Measurements from ENCODE around the gene DRD2.

The DRD2 gene

DNA sequence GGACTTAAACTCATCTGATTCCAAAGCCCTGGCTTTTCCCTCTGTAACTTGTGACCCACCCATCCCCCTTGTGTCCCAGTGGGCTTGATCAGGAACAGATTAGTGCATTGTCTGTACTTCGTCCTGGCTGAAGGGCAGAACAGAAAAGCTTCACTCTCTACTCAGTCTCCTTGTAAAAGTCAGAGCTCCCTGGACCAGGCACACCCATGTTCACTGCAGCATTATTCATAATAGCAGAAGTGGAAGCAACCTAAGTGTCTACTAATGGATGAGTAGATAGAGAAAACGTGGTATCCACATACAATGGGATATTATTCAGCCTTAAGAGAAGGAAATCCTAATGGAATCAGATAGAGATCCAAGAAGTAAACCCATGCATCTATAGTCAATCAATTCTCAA, 20.7 kb downstream of the DRD2 start:
- no peak overlapping the region for H3K4me2 ChIP-seq
- no peak overlapping the region for H3K4me3 ChIP-seq (IDR thresholded peaks at IDR 0.05; ENCODE audit: insufficient read depth, low read depth, low read length)
- TF ChIP-seq, protein P1, sequence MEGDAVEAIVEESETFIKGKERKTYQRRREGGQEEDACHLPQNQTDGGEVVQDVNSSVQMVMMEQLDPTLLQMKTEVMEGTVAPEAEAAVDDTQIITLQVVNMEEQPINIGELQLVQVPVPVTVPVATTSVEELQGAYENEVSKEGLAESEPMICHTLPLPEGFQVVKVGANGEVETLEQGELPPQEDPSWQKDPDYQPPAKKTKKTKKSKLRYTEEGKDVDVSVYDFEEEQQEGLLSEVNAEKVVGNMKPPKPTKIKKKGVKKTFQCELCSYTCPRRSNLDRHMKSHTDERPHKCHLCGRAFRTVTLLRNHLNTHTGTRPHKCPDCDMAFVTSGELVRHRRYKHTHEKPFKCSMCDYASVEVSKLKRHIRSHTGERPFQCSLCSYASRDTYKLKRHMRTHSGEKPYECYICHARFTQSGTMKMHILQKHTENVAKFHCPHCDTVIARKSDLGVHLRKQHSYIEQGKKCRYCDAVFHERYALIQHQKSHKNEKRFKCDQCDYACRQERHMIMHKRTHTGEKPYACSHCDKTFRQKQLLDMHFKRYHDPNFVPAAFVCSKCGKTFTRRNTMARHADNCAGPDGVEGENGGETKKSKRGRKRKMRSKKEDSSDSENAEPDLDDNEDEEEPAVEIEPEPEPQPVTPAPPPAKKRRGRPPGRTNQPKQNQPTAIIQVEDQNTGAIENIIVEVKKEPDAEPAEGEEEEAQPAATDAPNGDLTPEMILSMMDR (conservative IDR thresholded peaks at IDR 0.05; ENCODE audit: low read depth, low read length) = no peak
- H3K4me1 ChIP-seq (ENCODE audit: low read depth, poor library complexity, severe bottlenecking) = no peaks in the 10 kb centered on the region
- no peak overlapping the region for H3K9ac ChIP-seq
- H3K79me2 ChIP-seq (ENCODE audit: insufficient read depth, low read depth) = no peaks in the 10 kb centered on the region
- no peak overlapping the region for H3K27ac ChIP-seq
- H2AFZ ChIP-seq (ENCODE audit: low read depth) = no peak overlapping the region
- H3K36me3 ChIP-seq (ENCODE audit: insufficient read depth) = no peaks in the 10 kb centered on the region
- H4K20me1 ChIP-seq (ENCODE audit: insufficient read depth) = no peaks in the 10 kb centered on the region
- no peaks in the 10 kb centered on the region for H3K27me3 ChIP-seq (ENCODE audit: insufficient read depth, low read depth)

DNA sequence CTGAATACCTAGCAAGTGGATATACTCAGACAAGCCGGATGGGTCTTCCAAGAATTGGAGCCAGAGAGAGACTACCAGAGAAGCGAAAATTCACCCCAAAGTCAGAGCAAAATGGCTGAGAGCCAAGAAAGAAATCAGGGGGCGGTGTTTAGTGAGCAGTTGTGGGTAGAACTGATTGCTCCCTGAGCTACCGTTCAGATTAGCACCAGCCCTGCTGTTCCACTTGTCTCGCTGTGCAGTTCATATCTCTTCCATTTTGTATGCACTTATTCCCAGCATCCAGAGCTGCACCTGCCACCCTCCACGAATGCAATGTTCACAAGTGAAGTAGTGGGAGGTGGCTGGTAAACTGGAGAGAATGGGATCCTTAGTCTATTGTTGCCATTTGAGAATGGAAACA, 25.5 kb downstream of the DRD2 start:
- Histone ChIP-seq H3K4me2 (no peak overlapping the region), H3K27me3 (ENCODE audit: insufficient read depth, low read depth) (no peaks in the 10 kb centered on the region), H3K9ac (no peak overlapping the region), H3K27ac (no peak overlapping the region), H3K36me3 (ENCODE audit: insufficient read depth) (no peaks in the 10 kb centered on the region), H3K79me2 (ENCODE audit: insufficient read depth, low read depth) (no peaks in the 10 kb centered on the region), H2AFZ (ENCODE audit: low read depth) (no peak overlapping the region), H4K20me1 (ENCODE audit: insufficient read depth) (no peaks in the 10 kb centered on the region), H3K4me3 (IDR thresholded peaks at IDR 0.05; ENCODE audit: insufficient read depth, low read depth, low read length) (no peak overlapping the region), H3K4me1 (ENCODE audit: low read depth, poor library complexity, severe bottlenecking) (no peaks in the 10 kb centered on the region)
- TF ChIP-seq, protein P1 (conservative IDR thresholded peaks at IDR 0.05; ENCODE audit: low read depth, low read length) = no peak

DNA sequence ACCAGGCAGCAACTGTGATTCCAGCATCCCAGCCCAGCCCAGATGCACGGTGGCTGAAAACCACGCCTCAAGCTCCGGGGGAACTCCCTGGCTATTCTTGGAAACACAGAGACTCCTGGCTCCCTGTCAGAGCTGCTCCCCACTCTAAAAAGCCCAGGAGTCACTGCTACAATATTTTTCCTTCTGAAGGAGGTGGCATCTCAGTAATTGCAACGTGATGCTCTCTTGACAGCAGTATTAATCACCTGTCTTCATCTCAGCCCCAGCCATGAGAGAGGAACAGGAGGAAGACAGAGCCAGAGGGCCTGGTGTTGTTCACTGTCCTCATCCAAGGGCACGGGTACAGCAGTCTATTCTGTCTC, 26.9 kb downstream of the DRD2 start:
- no peak overlapping the region for H3K4me2 ChIP-seq
- no peak overlapping the region for H2AFZ ChIP-seq (ENCODE audit: low read depth)
- no peaks in the 10 kb centered on the region for H4K20me1 ChIP-seq (ENCODE audit: insufficient read depth)
- no peaks in the 10 kb centered on the region for H3K79me2 ChIP-seq (ENCODE audit: insufficient read depth, low read depth)
- H3K27me3 ChIP-seq (ENCODE audit: insufficient read depth, low read depth) = no peaks in the 10 kb centered on the region
- H3K4me3 ChIP-seq (IDR thresholded peaks at IDR 0.05; ENCODE audit: insufficient read depth, low read depth, low read length) = no peak overlapping the region
- H3K36me3 ChIP-seq (ENCODE audit: insufficient read depth) = no peaks in the 10 kb centered on the region
- no peaks in the 10 kb centered on the region for H3K4me1 ChIP-seq (ENCODE audit: low read depth, poor library complexity, severe bottlenecking)
- no peak overlapping the region for H3K9ac ChIP-seq
- TF ChIP-seq, protein P1 (conservative IDR thresholded peaks at IDR 0.05; ENCODE audit: low read depth, low read length) = no peak
- no peak overlapping the region for H3K27ac ChIP-seq

DNA sequence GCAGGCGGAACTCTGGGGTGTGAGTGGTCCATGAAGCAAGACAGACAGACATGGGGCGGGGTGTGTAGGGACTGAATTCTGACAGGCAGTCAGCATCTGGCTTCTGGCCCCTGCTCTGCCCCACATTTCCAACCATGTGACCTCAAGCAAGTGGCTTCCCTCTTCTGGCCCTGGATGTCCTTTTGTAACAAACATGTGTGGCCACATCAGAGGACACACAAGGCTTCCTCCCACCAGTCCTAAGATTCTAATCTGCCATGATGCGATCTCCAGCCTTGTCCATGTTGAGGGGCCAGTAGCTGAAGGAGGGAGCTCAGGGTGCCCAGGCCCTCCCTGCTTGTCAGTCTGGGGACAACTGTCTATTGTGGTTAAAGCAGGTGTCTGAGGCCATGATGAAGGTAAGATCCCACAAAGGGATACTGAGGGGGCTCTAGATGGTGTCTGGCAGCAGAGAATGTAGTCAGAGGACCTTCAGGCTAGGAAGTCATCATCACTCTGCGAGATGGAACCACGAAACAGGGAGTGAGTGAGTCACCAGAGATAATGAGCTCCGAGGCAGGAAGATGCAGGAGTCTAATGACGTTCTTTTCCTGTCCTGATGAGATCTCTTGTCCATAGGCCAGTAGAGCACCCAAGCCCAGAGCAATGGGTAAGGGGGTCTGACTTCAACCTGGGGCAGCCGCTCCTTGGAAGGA, 27.4 kb downstream of the DRD2 start:
- TF ChIP-seq, protein P1 (conservative IDR thresholded peaks at IDR 0.05; ENCODE audit: low read depth, low read length) = no peak
- Histone ChIP-seq H3K27ac (no peak overlapping the region), H3K4me3 (IDR thresholded peaks at IDR 0.05; ENCODE audit: insufficient read depth, low read depth, low read length) (no peak overlapping the region), H3K27me3 (ENCODE audit: insufficient read depth, low read depth) (no peaks in the 10 kb centered on the region), H3K79me2 (ENCODE audit: insufficient read depth, low read depth) (no peaks in the 10 kb centered on the region), H3K9ac (no peak overlapping the region), H2AFZ (ENCODE audit: low read depth) (no peak overlapping the region), H4K20me1 (ENCODE audit: insufficient read depth) (no peaks in the 10 kb centered on the region), H3K36me3 (ENCODE audit: insufficient read depth) (no peaks in the 10 kb centered on the region), H3K4me2 (no peak overlapping the region), H3K4me1 (ENCODE audit: low read depth, poor library complexity, severe bottlenecking) (no peaks in the 10 kb centered on the region)

All from KMS-11 (cell line).